HG02884 (cell line): ENCODE data around the gene FBXW11.

ENCODE experiments used
- ATAC-seq: cut with Tn5 transposase; IDR thresholded peaks from one replicate; pipeline ENCODE4 v1.9.1; 2021; ENCODE audit warnings: mild to moderate bottlenecking, moderate library complexity; ENCODE audit not compliant: unreplicated experiment

The FBXW11 gene

GRCh38 chr5:172006321-172007174 is at the start of gene FBXW11:
Gene FBXW11 (minus strand): TSS chr5:172006638. CDS start chr5:172006502, 136 bp downstream.
- peak; percentile 77 for ATAC-seq

- no peak for ATAC-seq
These were observed 49.6 kb upstream of the FBXW11 start for GRCh38 chr5:172055996-172056395.

GRCh38 chr5:172055421-172055820 is 49.0 kb upstream of the FBXW11 start:
- no peak for ATAC-seq

- no peak for ATAC-seq
These were observed 48.2 kb upstream of the FBXW11 start for GRCh38 chr5:172054611-172055153.

GRCh38 chr5:172052450-172053236 is 46.2 kb upstream of the FBXW11 start:
- ATAC-seq: no peak

GRCh38 chr5:172051643-172052339 is 45.4 kb upstream of the FBXW11 start:
- ATAC-seq: no peak

- no peak for ATAC-seq
These were observed 43.6 kb upstream of the FBXW11 start for GRCh38 chr5:172050080-172050479.

- ATAC-seq: no peak
These were observed 42.9 kb upstream of the FBXW11 start for GRCh38 chr5:172049226-172049796.

- ATAC-seq: no peak
These were observed 42.2 kb upstream of the FBXW11 start for GRCh38 chr5:172048539-172049101.

- ATAC-seq: no peak
These were observed 41.7 kb upstream of the FBXW11 start for GRCh38 chr5:172048170-172048422.

GRCh38 chr5:172046593-172046992 is 40.2 kb upstream of the FBXW11 start:
- ATAC-seq: no peak

GRCh38 chr5:172045315-172045632 is 38.8 kb upstream of the FBXW11 start:
- no peak for ATAC-seq

- no peak for ATAC-seq
These were observed 38.3 kb upstream of the FBXW11 start for GRCh38 chr5:172044631-172045314.

- no peak for ATAC-seq
These were observed 37.4 kb upstream of the FBXW11 start for GRCh38 chr5:172043865-172044264.

- no peak for ATAC-seq
These were observed 35.7 kb upstream of the FBXW11 start for GRCh38 chr5:172042183-172042582.

- no peak for ATAC-seq
These were observed 31.7 kb upstream of the FBXW11 start for GRCh38 chr5:172038167-172038566.

- peak; percentile 95 for ATAC-seq
These were observed 28.6 kb upstream of the FBXW11 start for GRCh38 chr5:172035049-172035448.

GRCh38 chr5:172031894-172032461 is 25.5 kb upstream of the FBXW11 start:
- no peak for ATAC-seq

- no peak for ATAC-seq
These were observed 23.4 kb upstream of the FBXW11 start for GRCh38 chr5:172029876-172030275.

GRCh38 chr5:172028167-172028566 is 21.7 kb upstream of the FBXW11 start:
- no peak for ATAC-seq
